Measurements from ENCODE around the gene RBM28.

DNA sequence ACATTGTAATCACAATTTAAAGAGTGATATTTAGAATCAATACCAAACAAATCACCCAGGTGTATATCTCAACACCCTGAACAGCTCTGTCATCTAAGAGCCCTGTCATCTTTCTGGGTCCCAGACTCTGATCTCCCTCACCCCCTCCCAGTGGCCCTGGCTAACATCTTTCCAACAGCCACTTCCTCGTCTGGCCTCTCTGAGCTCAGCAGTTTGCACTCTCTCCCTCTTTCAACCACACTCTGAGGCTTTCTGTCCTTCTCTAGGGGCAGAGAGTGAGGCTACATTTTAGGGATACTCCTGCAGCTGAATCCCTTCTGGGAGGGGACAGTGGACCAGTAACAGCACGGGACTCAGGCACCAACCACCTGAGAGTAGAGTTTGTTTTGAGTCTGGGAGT lies 34.9 kb upstream of the RBM28 start:
- TF ChIP-seq, protein P1, sequence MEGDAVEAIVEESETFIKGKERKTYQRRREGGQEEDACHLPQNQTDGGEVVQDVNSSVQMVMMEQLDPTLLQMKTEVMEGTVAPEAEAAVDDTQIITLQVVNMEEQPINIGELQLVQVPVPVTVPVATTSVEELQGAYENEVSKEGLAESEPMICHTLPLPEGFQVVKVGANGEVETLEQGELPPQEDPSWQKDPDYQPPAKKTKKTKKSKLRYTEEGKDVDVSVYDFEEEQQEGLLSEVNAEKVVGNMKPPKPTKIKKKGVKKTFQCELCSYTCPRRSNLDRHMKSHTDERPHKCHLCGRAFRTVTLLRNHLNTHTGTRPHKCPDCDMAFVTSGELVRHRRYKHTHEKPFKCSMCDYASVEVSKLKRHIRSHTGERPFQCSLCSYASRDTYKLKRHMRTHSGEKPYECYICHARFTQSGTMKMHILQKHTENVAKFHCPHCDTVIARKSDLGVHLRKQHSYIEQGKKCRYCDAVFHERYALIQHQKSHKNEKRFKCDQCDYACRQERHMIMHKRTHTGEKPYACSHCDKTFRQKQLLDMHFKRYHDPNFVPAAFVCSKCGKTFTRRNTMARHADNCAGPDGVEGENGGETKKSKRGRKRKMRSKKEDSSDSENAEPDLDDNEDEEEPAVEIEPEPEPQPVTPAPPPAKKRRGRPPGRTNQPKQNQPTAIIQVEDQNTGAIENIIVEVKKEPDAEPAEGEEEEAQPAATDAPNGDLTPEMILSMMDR (IDR thresholded peaks at IDR 0.05; ENCODE audit: poor library complexity, severe bottlenecking) = no peak
- no peak for TF ChIP-seq POLR2AphosphoS5 (IDR thresholded peaks at IDR 0.05)
- TF ChIP-seq, protein P2, sequence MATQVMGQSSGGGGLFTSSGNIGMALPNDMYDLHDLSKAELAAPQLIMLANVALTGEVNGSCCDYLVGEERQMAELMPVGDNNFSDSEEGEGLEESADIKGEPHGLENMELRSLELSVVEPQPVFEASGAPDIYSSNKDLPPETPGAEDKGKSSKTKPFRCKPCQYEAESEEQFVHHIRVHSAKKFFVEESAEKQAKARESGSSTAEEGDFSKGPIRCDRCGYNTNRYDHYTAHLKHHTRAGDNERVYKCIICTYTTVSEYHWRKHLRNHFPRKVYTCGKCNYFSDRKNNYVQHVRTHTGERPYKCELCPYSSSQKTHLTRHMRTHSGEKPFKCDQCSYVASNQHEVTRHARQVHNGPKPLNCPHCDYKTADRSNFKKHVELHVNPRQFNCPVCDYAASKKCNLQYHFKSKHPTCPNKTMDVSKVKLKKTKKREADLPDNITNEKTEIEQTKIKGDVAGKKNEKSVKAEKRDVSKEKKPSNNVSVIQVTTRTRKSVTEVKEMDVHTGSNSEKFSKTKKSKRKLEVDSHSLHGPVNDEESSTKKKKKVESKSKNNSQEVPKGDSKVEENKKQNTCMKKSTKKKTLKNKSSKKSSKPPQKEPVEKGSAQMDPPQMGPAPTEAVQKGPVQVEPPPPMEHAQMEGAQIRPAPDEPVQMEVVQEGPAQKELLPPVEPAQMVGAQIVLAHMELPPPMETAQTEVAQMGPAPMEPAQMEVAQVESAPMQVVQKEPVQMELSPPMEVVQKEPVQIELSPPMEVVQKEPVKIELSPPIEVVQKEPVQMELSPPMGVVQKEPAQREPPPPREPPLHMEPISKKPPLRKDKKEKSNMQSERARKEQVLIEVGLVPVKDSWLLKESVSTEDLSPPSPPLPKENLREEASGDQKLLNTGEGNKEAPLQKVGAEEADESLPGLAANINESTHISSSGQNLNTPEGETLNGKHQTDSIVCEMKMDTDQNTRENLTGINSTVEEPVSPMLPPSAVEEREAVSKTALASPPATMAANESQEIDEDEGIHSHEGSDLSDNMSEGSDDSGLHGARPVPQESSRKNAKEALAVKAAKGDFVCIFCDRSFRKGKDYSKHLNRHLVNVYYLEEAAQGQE (IDR thresholded peaks at IDR 0.05; ENCODE audit: borderline replicate concordance) = no peak
- no peak for TF ChIP-seq EP300 (conservative IDR thresholded peaks at IDR 0.05; ENCODE audit: poor library complexity, severe bottlenecking)
- TF ChIP-seq RAD21 (conservative IDR thresholded peaks at IDR 0.05) = no peak
- TF ChIP-seq SMC3 (conservative IDR thresholded peaks at IDR 0.05; ENCODE audit: poor library complexity) = no peak
- TF ChIP-seq MXI1 (conservative IDR thresholded peaks at IDR 0.05; ENCODE audit: poor library complexity, severe bottlenecking) = no peak
- TF ChIP-seq EZH2 (IDR thresholded peaks at IDR 0.05; ENCODE audit: borderline replicate concordance, insufficient read depth, low read length, poor library complexity, severe bottlenecking) = no peak

Data from neural cell (in vitro differentiated cells).